GM20431 (cell line): ENCODE results near the gene EFNA2.
"Not testable (repeated sequence)": the region's sequence is repeated elsewhere in the genome, so short reads cannot be mapped to it uniquely, and the experiment has no call there.

Source experiments
- in situ Hi-C: fragments of 300-500 bp; cut with MseI, MboI; formaldehyde crosslinking; loops from one replicate; pipeline ENCODE4 v1.15.0; 2020; ENCODE audit warnings: low sequenced_read_pairs; ENCODE audit not compliant: unreplicated experiment

Gene EFNA2

GRCh38 chr19:1285737-1286360 lies at the start of gene EFNA2:
EFNA2 (plus strand) TSS chr19:1285873; CDS start chr19:1286169, 296 bp downstream.
- in situ Hi-C loops: loop anchor here (25.0 kb wide), 1 partner anchor 101 kb away; the partner anchor contains the start of gene NDUFS7

- in situ Hi-C loops: no loop called here
These were observed 49.1 kb upstream of the EFNA2 start for GRCh38 chr19:1236576-1236975.

- in situ Hi-C loops: no loop called here
These were observed 48.5 kb upstream of the EFNA2 start for GRCh38 chr19:1237027-1237659.

- in situ Hi-C loops: no loop called here
These were observed 47.8 kb upstream of the EFNA2 start, which contains the start of gene CBARP for GRCh38 chr19:1237754-1238368. CBARP (minus strand) TSS chr19:1238005; CDS start chr19:1236100, 1,905 bp downstream.

- in situ Hi-C loops: no loop called here
These were observed 47.0 kb upstream of the EFNA2 start for GRCh38 chr19:1238369-1239303.

- in situ Hi-C loops: no loop called here
These were observed 46.3 kb upstream of the EFNA2 start for GRCh38 chr19:1239420-1239795.

DNA sequence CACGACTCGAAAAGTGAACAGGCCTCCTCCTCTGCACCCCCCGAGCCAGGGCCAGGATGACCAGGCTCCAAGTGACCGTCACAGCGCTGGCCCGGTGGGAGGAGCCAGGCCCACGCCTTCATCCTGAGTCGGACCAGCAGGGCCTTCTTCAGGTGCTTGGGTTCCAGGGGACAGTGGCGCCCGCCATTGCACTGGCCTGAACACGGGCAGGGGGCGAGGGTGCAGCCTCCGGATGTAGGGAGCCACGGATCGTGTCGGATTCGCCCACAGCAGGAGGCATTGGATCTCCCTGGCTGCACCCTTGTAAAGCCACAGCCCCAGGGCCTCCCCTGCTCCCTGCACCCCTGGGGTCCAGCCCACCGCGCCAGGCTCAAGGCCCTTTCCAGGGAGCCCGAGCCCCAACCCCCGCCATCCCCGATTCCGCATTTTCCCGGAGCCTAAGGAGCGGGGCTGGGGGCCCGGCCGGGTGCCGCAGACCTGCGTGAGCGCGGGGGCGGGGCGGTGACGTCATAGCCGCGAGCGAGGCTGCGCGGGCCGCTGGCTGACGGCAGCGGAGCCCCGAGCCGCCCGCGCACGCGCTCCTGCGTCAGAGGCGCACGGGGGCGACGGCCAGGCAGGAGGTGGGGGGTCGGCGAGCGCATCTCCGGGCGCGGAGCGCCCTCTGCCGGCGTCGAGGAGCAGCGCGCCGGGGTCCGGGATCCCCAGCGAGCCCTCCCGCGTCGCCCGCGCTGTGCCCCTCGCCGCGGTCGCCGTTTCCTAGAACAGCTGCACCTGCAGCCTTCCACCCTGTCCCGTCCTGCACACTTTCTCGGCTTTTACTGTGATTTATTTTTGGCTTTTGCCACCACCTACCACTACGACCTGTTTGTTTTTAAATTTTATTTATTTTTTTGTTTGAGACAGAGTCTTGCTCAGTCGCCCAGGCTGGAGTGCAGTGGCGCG lies 45.6 kb upstream of the EFNA2 start:
- in situ Hi-C loops: no loop called here

GRCh38 chr19:1240925-1241324 lies 44.7 kb upstream of the EFNA2 start:
- in situ Hi-C loops: no loop called here

- in situ Hi-C loops: no loop called here
These were observed 44.1 kb upstream of the EFNA2 start, which contains the start of gene ATP5F1D for GRCh38 chr19:1241417-1242095. ATP5F1D (plus strand) TSS chr19:1241751; CDS start chr19:1241851, 100 bp downstream.

GRCh38 chr19:1243768-1244692 lies 41.6 kb upstream of the EFNA2 start:
- in situ Hi-C loops: no loop called here

DNA sequence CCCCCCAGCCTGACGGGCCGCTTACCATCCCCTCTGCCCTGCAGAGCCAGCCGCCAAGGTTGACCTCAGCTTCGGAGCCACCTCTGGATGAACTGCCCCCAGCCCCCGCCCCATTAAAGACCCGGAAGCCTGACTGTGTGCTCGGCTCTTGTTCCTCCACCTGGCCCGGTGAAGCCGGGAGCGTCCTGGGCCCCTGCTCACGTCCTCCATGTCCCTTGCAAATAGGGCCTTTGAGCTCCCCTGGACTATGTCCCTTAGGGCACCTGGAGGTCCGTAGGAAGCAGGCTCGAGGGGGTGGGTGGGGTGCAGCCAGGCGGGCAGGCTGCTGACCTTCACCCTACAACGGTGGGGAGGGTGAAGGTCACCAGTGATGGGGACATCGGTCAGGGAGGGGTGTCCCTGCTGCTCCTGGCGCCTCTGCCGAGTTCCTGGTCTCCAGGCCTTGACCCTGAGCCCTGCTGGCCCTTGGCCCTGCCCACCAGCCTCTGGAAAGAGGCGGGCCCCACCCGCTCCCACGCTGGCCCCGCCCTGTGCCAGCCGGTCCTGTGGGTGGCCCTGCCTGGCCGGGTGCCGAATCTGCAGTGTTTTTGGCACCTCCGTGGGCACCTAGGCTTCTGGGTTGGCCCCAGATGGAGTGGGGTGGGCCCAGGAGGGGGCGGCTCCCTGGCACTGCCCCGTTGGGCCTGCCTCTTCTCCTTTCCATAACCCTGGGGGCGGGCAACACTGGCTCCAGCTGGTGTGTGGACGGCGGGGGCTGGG lies 40.8 kb upstream of the EFNA2 start:
- in situ Hi-C loops: no loop called here

DNA sequence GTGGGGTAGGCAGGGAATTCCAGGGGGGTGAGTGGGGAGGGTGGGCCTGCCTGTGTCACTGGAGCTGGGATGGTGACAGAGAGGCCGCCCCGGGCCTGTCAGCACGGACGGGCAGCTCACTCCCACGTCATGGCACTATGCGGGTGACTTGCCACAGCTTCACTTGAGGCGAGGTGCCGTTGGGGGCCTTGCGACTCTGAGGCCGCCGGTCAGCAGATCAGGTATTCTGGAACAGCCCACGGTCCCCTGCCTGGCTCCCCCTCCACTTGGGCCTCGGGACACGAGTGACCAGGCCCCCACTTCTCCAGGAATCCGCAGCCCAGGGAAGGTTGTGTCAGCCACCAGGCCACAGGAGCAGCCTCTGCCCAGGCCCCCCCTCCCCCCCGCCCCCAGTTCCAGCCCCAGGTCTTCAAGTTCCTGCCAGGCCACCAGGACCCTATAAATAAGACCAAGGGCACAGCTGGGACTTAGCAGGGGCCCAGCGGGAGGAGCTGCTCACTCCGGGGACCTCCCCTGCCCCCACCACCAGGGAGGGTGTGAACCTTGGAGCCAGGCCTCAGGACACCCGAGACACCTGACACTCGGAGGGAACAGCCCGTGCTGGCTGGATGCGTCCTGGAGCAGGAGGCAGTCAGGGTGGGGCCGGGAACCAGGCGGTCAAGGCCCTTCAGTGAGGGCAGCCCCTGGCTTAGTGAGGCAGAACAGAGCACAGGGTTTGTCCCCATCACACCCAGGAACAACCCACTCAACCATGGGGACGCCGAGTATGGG lies 40.0 kb upstream of the EFNA2 start:
- in situ Hi-C loops: no loop called here

DNA sequence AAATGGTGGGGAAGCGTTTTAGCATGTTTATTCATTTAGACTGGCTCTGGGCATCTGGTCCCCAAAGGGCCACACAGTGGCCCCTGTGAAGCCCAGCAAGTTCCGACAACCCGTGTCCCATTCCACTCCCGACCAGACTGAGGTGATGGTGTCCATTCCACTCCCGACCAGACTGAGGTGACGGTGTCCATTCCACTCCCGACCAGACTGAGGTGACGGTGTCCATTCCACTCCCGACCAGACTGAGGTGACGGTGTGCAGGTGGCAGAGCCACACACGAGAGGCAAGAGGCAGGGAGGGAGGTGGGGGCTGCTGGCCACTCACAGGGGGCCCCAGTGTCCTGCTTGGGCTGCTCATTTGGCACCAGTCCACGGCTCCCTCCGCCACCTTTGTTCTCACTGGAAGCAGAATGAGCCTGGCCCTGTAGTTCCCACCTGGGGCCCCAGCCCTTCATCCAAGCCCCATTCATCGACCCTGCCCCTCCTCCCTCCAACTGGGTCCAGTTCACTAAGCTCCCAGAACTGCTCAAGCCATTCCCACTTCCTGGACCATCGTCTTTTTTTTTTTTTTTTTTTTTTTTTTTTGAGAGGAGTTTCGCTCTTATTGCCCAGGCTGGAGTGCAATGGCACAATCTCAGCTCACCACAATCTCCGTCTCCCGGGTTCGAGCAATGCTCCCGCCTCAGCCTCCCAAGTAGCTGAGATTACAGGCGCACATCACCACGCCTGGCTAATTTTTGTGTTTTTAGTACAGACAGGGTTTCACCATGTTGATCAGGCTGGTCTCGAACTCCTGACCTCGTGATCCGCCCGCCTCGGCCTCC lies 39.2 kb upstream of the EFNA2 start:
- in situ Hi-C loops: not testable (repeated sequence)

GRCh38 chr19:1247748-1248138 lies 37.9 kb upstream of the EFNA2 start:
- in situ Hi-C loops: no loop called here

DNA sequence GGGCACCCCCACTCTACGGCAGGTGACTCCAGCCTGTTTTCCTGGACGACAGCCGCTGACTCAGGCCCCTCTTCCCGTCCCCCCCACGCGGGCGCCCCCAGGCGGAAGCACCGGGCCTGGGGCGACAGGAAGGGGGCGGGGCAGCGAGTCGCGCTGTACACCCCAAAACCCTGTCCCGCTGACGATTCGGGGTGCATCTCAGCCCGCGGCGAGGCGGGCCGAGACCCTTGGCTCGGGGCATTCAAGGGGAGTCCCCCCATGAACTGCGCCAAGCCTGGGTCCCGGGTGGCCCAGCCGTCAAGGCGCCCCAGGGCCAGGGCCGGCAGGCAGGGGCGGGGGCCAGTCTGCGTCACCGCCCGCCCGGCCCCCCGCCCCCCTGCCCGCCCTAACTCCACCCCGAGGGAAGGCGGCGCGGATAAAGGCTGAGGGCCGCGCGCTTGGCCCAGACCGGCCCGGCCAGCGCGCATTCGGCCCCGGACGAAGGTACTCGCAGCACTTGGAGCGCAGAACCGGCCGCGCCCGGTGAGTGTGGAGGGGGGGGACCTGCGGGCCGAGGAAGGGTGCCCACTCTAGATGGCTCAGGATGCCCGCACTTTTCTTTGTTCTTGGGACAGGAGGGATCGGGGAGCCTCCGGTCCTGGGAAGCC lies 37.4 kb upstream of the EFNA2 start, which contains the start of gene MIDN:
TSS of gene MIDN (plus strand) at position 445 of the 647 bp plus-strand sequence. CDS start 1,714 bp downstream, outside the sequence.
- in situ Hi-C loops: no loop called here
